Lung (tissue), 12 donors: Measurements from ENCODE around the gene GABRB1. TPM values are rescaled to one million over a fixed set of nuclear protein-coding genes. Genes with fewer than 3 reads are reported as not detected.

Source experiments
- ATAC-seq: fragments of 200-7000 bp; cut with Tn5 transposase; one replicate; pipeline ENCODE4 v1.9.1; 2020; ENCODE audit warnings: moderate number of reproducible peaks; ENCODE audit not compliant: insufficient read depth, low FRiP score
- DNase-seq, 3 donors: peaks; one replicate each; pipeline ENCODE4 v3.0.0-alpha.2; 2013 to 2017
- H3K27ac ChIP-seq, 2 donors: one replicate each; pipeline ENCODE4 v1.5.1; 2013; ENCODE audit warnings: mild to moderate bottlenecking in 2 of 2, moderate library complexity in 2 of 2, control low read depth in 1 of 2, inconsistent platforms in 1 of 2, low read depth in 1 of 2, low read length in 1 of 2
- H3K27me3 ChIP-seq, 3 donors: one replicate each; pipeline ENCODE4 v1.5.1; 2013; ENCODE audit warnings: low read length in 2 of 3; ENCODE audit not compliant: control insufficient read depth in 3 of 3, insufficient read depth in 3 of 3
- H3K36me3 ChIP-seq, 4 donors: one replicate each; pipeline ENCODE4 v1.5.1; 2013; ENCODE audit warnings: low read length in 4 of 4, mild to moderate bottlenecking in 1 of 4, moderate library complexity in 1 of 4; ENCODE audit not compliant: control insufficient read depth in 4 of 4, insufficient read depth in 4 of 4
- H3K4me1 ChIP-seq, 5 donors: one replicate each; pipeline ENCODE4 v1.5.1; 2013; ENCODE audit warnings: low read length in 5 of 5, mild to moderate bottlenecking in 2 of 5, moderate library complexity in 1 of 5; ENCODE audit not compliant: control insufficient read depth in 5 of 5, insufficient read depth in 5 of 5
- H3K4me3 ChIP-seq: one replicate; pipeline ENCODE4 v1.5.1; 2013; ENCODE audit warnings: mild to moderate bottlenecking, control low read depth, moderate library complexity
- H3K9ac ChIP-seq, 2 donors: one replicate each; pipeline ENCODE4 v1.5.1; 2013; ENCODE audit warnings: low read length in 2 of 2, control low read depth in 1 of 2; ENCODE audit not compliant: insufficient read depth in 1 of 2
- H3K9me3 ChIP-seq, 4 donors: one replicate each; pipeline ENCODE4 v1.5.1; 2013; ENCODE audit warnings: low read length in 3 of 4, mild to moderate bottlenecking in 1 of 4, moderate library complexity in 1 of 4; ENCODE audit not compliant: control insufficient read depth in 4 of 4, insufficient read depth in 3 of 4
- WGBS, 2 donors: extraction: QIAGEN DNeasy Blood & Tissue Kit; methylation state at CpG; one replicate each; pipeline ENCODE4 v1.1.7; 2013; 5-methylcytosine and 5-hydroxymethylcytosine counted together
- polyA plus RNA-seq, 2 donors: library from polyadenylated mRNA; stranded (reverse); fragments of 200-250 nt; gene quantifications; one replicate each; pipeline ENCODE4 v1.2.1, GENCODE V29; 2013
- total RNA-seq, 2 donors: library from RNA; depleted of rRNA in 1 of 2; stranded (reverse); fragments of >200 nt in 1 of 2; gene quantifications; one replicate each; pipeline ENCODE4 v1.2.1, GENCODE V29; 2014 to 2021
- TF ChIP-seq, protein P1 (sequence below): IDR thresholded peaks from 2 replicates; pipeline ENCODE4 v1.5.1; 2012; ENCODE audit warnings: mild to moderate bottlenecking; ENCODE audit errors: control extremely low read depth, extremely low read depth
- donor health status: control.
- donor health status: control.
- donor health status: Bipolar disorder and iron deficiency.
- donor health status: healthy.
- donor health status: DM: yes; HTN: yes; CAD: no.

Gene GABRB1
- total and polyA plus RNA-seq, 4 donors, result 0.34 TPM; not detected in 3

DNA sequence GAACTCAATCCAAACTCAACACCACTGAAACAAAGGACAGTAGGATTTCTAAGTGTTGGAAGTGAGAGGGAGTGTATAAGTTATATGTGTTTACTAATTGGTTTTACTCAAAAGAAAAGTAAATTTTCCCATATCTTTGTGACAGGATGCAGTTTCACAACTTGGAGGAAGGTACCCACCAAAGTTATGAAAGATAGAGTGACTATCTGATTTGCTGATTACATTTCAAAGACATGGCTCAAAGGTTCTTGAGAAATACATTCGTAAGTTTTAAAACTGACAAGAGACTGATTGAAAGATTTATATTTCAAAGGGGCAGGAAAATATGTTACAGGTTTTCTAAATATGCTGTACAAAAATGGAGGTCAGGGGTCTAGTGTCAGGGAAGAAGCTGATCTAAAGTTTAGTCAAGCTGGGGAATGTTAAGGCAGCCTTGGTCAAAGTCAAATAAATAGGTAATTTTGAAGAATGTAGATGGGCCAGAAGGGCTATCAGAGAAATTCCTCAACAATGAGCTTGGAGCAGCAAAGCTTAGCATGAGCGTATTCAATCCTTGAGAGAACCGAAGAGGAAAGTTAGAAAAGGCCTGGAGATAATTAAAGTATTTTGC lies 441.9 kb downstream of the GABRB1 start:
- H3K36me3 ChIP-seq, result no peaks in the 10 kb centered on the region
- TF ChIP-seq, protein P1, sequence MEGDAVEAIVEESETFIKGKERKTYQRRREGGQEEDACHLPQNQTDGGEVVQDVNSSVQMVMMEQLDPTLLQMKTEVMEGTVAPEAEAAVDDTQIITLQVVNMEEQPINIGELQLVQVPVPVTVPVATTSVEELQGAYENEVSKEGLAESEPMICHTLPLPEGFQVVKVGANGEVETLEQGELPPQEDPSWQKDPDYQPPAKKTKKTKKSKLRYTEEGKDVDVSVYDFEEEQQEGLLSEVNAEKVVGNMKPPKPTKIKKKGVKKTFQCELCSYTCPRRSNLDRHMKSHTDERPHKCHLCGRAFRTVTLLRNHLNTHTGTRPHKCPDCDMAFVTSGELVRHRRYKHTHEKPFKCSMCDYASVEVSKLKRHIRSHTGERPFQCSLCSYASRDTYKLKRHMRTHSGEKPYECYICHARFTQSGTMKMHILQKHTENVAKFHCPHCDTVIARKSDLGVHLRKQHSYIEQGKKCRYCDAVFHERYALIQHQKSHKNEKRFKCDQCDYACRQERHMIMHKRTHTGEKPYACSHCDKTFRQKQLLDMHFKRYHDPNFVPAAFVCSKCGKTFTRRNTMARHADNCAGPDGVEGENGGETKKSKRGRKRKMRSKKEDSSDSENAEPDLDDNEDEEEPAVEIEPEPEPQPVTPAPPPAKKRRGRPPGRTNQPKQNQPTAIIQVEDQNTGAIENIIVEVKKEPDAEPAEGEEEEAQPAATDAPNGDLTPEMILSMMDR, result no peak
- ATAC-seq (no peak), DNase-seq (no peak)
- no peak overlapping the region for H3K27ac ChIP-seq
- peaks cover 0 to 5% (median 3%) of the 10 kb centered on the region in 5 donors for H3K4me1 ChIP-seq
- WGBS, 2 donors, result 79 to 84% methylated on average over 3 of the region's 3 CpGs
- no peak overlapping the region for H3K4me3 ChIP-seq
- H3K9me3 ChIP-seq, result no peaks in the 10 kb centered on the region
- H3K9ac ChIP-seq, result no peak overlapping the region
- H3K27me3 ChIP-seq, result no peaks in the 10 kb centered on the region

DNA sequence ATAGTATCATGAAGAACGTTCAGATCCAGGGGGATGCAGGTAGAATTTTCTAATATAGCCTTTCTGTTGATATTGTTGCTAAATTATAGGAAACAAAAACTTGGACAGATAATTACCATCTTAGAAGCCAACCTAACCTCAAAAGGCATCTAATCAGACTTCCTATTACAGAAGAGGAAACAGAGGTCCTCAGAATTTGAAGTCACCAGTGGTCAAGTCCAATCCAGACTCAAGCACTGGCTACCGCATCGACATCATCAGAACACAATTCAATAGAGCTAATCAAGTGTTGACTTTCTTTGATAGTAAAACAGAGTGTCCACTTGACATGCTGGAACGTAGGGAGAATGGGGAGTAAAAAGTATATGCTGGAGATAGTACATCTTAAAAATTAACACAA lies 443.4 kb downstream of the GABRB1 start:
- Histone ChIP-seq H3K9me3 (no peaks in the 10 kb centered on the region), H3K27me3 (no peaks in the 10 kb centered on the region), H3K4me1 (no peaks in the 10 kb centered on the region), H3K36me3 (no peaks in the 10 kb centered on the region), H3K4me3 (no peak overlapping the region), H3K9ac (no peak overlapping the region), H3K27ac (no peak overlapping the region)
- 71 to 83% methylated on average over 4 of the region's 4 CpGs for WGBS, 2 donors
- TF ChIP-seq, protein P1, result no peak
- DNase-seq (no peak), ATAC-seq (no peak)

DNA sequence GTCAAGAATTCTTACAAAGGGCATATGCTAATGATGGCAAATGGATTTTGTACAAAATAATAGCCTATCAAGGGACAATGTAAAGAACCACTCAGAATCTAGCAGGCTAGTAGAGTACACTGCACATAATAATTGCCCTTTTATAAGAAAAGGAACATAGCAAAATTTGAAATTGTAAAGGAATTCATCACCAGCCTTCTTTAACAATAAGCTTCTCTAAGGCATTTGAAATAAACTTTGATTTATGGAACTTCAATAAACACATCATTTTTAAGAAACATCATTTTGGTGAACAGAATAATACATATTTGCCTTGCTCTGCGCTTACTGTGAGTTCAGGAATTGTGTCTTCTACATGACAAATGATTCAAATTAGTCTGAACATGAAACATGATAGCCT lies 444.0 kb downstream of the GABRB1 start:
- Histone ChIP-seq H3K27ac (no peak overlapping the region), H3K9me3 (no peaks in the 10 kb centered on the region), H3K36me3 (no peaks in the 10 kb centered on the region), H3K4me3 (no peak overlapping the region), H3K4me1 (no peaks in the 10 kb centered on the region), H3K9ac (no peak overlapping the region), H3K27me3 (no peaks in the 10 kb centered on the region)
- ATAC-seq (no peak), DNase-seq (no peak)
- TF ChIP-seq, protein P1, result no peak
- WGBS, 2 donors, result 95% methylated on average over 1 of the region's 1 CpG

Other genes with a start within 250 kb of the GABRB1 start
- not detected for gene COX7B2, start 122.3 kb upstream of the GABRB1 start, total RNA-seq
- not detected for gene COX7B2, start 122.3 kb upstream of the GABRB1 start, polyA plus RNA-seq
- gene GABRA4, start 38.0 kb upstream of the GABRB1 start, total RNA-seq, result under 1 TPM in 1 of 2 donors, not detected in 1; 0.09 TPM
- not detected for gene GABRA4, start 38.0 kb upstream of the GABRB1 start, polyA plus RNA-seq